SK-N-MC (cell line): ENCODE data around the gene TNPO1.

Experiments
- EZH2 ChIP-seq: fragments of 200-600 bp; sonication (generic); IDR thresholded peaks from one replicate; pipeline ENCODE4 v1.6.1; 2017; ENCODE audit warnings: antibody characterized with exemption
- FOXP2 ChIP-seq: optimal IDR thresholded peaks from 2 replicates; pipeline ENCODE3; 2011; ENCODE audit warnings: mild to moderate bottlenecking, moderate library complexity; ENCODE audit not compliant: insufficient read depth; ENCODE audit errors: extremely low read length, control extremely low read depth
- POLR2AphosphoS5 ChIP-seq: IDR thresholded peaks from 2 replicates; pipeline ENCODE4 v1.6.1; 2012; ENCODE audit warnings: mild to moderate bottlenecking, low read depth, low read length, borderline replicate concordance

- no peak for TF ChIP-seq POLR2AphosphoS5
- no peak for TF ChIP-seq EZH2
- no peak for TF ChIP-seq FOXP2
Observed at GRCh38 chr5:72854419-72854818, 38.0 kb downstream of the TNPO1 start.
